CD4-positive, alpha-beta T cell (primary cell): Measurements from ENCODE around the gene HLF. TPM values are rescaled to one million over a fixed set of nuclear protein-coding genes. Genes with fewer than 3 reads are reported as not detected.

Source experiments
- ATAC-seq: fragments of 200-7000 bp; cut with Tn5 transposase; one replicate; pipeline ENCODE4 v1.10.0; 2022; ENCODE audit warnings: mild to moderate bottlenecking; ENCODE audit not compliant: poor library complexity
- CTCF ChIA-PET: fragments of 350-600 bp; sonication (Branson Sonifier 250); formaldehyde crosslinking; loops from one replicate; lab custom pipeline; 2021; ENCODE audit warnings: antibody characterized with exemption, inconsistent platforms; lab: Charles Lee
- POLR2A ChIA-PET: fragments of 350-600 bp; sonication (Branson Sonifier 250); formaldehyde crosslinking; loops from one replicate; lab custom pipeline; 2021; ENCODE audit warnings: antibody characterized with exemption, inconsistent platforms; lab: Charles Lee
- DNase-seq, 14 experiments: peaks; one replicate each; pipeline ENCODE4 v3.0.0-alpha.2; 2013 to 2020; ENCODE audit warnings: mixed read lengths in 2 of 14
- H3K27ac ChIP-seq, 2 donors: one replicate each; pipeline versions ENCODE4 v1.5.1 to v1.7.0; 2013; ENCODE audit warnings: low read length in 2 of 2, low read depth in 1 of 2, mild to moderate bottlenecking in 1 of 2
- H3K27me3 ChIP-seq, 2 experiments: 1 replicate in 1 of 2; 2 replicates in 1 of 2; pipeline versions ENCODE4 v1.6.1 to v1.7.0; 2013; ENCODE audit warnings: low read length in 2 of 2, control low read depth in 1 of 2, mild to moderate bottlenecking in 1 of 2, moderate library complexity in 1 of 2; ENCODE audit not compliant: insufficient read depth in 2 of 2, control insufficient read depth in 1 of 2
- H3K36me3 ChIP-seq: one replicate; pipeline ENCODE4 v1.6.1; 2013; ENCODE audit warnings: low read length, control low read depth; ENCODE audit not compliant: insufficient read depth
- H3K4me1 ChIP-seq: one replicate; pipeline ENCODE4 v1.6.1; 2013; ENCODE audit warnings: low read length, control low read depth; ENCODE audit not compliant: insufficient read depth
- H3K4me3 ChIP-seq: one replicate; pipeline ENCODE4 v1.5.1; 2013; ENCODE audit warnings: mild to moderate bottlenecking, low read length, moderate library complexity
- H3K9me3 ChIP-seq, 2 experiments: 1 replicate in 1 of 2; 2 replicates in 1 of 2; pipeline versions ENCODE4 v1.6.1 to v1.7.0; 2013; ENCODE audit warnings: low read length in 2 of 2, mild to moderate bottlenecking in 2 of 2, control low read depth in 1 of 2, moderate library complexity in 1 of 2; ENCODE audit not compliant: control insufficient read depth in 1 of 2, insufficient read depth in 1 of 2
- H3K27ac Mint-ChIP-seq: one replicate; pipeline ENCODE4 v1.8.0; 2020; ENCODE audit warnings: mixed read lengths
- H3K27me3 Mint-ChIP-seq: one replicate; pipeline ENCODE4 v1.8.0; 2021; ENCODE audit warnings: mixed read lengths
- H3K36me3 Mint-ChIP-seq: one replicate; pipeline ENCODE4 v1.8.0; 2021; ENCODE audit warnings: low read depth, mixed read lengths
- H3K4me1 Mint-ChIP-seq: one replicate; pipeline ENCODE4 v1.8.0; 2021; ENCODE audit warnings: low read depth, mixed read lengths
- H3K4me3 Mint-ChIP-seq: one replicate; pipeline ENCODE4 v1.8.0; 2020; ENCODE audit warnings: mild to moderate bottlenecking, mixed read lengths
- H3K9me3 Mint-ChIP-seq: one replicate; pipeline ENCODE4 v1.8.0; 2020; ENCODE audit warnings: mixed read lengths
- CTCF ChIP-seq: fragments of 200-600 bp; IDR thresholded peaks from one replicate; pipeline ENCODE4 v1.8.0; 2022; ENCODE audit warnings: antibody characterized with exemption, mild to moderate bottlenecking
- intact Hi-C, 2 experiments: fragments of 100-400 bp; cut with DNase I in 1 of 2; cut with micrococcal nuclease in 1 of 2; formaldehyde crosslinking; loops; one replicate each; pipeline versions ENCODE4 v1.15.1 to v1.9.0; 2023 to 2025; cut with DNase I, micrococcal nuclease
- total RNA-seq, 174 experiments: library from RNA in 2 of 174; stranded (reverse) in 2 of 174; gene quantifications; one replicate each; pipeline ENCODE4 v1.2.3 and lab custom pipeline; 2021 to 2026

HLF gene
- total RNA-seq, 2 experiments from 2014 or later, result 4.3 to 4.9 TPM

- ATAC-seq, result no peak
Measured at GRCh38 chr17:55345132-55345531, 80.4 kb downstream of the HLF start.

DNA sequence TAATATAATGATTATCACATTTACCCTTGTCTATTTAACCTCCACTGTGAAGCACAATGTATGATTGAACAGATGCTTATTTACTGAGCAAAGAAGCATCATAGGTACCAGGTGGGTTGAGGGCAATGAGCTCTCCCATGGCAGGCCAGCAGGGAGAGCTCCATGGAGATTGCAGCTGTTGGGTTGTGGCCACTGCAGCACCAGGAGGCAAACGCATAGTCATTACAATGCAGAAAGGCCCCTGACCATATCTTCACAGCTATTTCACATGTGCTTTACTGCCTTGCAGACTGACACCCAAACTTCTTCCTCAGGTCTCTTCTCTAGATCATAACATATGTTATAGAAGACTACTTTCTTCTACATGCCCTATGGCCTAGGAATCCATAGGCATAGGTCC is 81.9 kb downstream of the HLF start:
- Histone ChIP-seq H3K4me3 (no peak overlapping the region), H3K9me3 (no peaks in the 10 kb centered on the region), H3K27ac (no peak overlapping the region), H3K4me1 (peaks cover 31% of the 10 kb centered on the region), H3K36me3 (no peaks in the 10 kb centered on the region), H3K27me3 (no peaks in the 10 kb centered on the region)
- no peak for DNase-seq
- no peak for ATAC-seq
- H3K9me3 Mint-ChIP-seq, result no peaks in the 10 kb centered on the region
- ChIA-PET CTCF (interaction anchor here (2.0 kb wide), 1 partner anchor 10 kb away, joined by 7 read pairs; no protein-coding TSS in a partner anchor), POLR2A (no interaction called here)
- no peak for TF ChIP-seq CTCF
- peaks cover 23% of the 10 kb centered on the region for H3K4me1 Mint-ChIP-seq
- intact Hi-C loops, result no loop called here
- H3K36me3 Mint-ChIP-seq, result no peaks in the 10 kb centered on the region
- no peak overlapping the region for H3K4me3 Mint-ChIP-seq
- H3K27me3 Mint-ChIP-seq, result no peaks in the 10 kb centered on the region
- H3K27ac Mint-ChIP-seq, result no peak overlapping the region

More at GRCh38 chr17:55345132-55345531, 80.4 kb downstream of the HLF start:
- Mint-ChIP-seq H3K27me3 (peaks cover 2% of the 10 kb centered on the region), H3K4me1 (peaks cover 23% of the 10 kb centered on the region), H3K4me3 (no peak overlapping the region), H3K9me3 (no peaks in the 10 kb centered on the region), H3K27ac (no peak overlapping the region), H3K36me3 (no peaks in the 10 kb centered on the region)
- no peak for DNase-seq
- no peak for TF ChIP-seq CTCF
- Histone ChIP-seq H3K27me3 (no peaks in the 10 kb centered on the region), H3K27ac (no peak overlapping the region), H3K36me3 (no peaks in the 10 kb centered on the region), H3K9me3 (no peaks in the 10 kb centered on the region), H3K4me3 (no peak overlapping the region), H3K4me1 (peaks cover 44% of the 10 kb centered on the region)
- intact Hi-C loops, result no loop called here
- ChIA-PET POLR2A (no interaction called here), CTCF (no interaction called here)

GRCh38 chr17:55347341-55347740 is 82.6 kb downstream of the HLF start:
- H3K27me3 ChIP-seq, result no peaks in the 10 kb centered on the region
- no peak overlapping the region for H3K4me3 ChIP-seq
- Mint-ChIP-seq H3K4me1 (peaks cover 23% of the 10 kb centered on the region), H3K36me3 (no peaks in the 10 kb centered on the region), H3K9me3 (no peaks in the 10 kb centered on the region), H3K27ac (no peak overlapping the region), H3K4me3 (no peak overlapping the region), H3K27me3 (no peaks in the 10 kb centered on the region)
- H3K4me1 ChIP-seq, result peaks cover 31% of the 10 kb centered on the region
- POLR2A ChIA-PET, result no interaction called here
- TF ChIP-seq CTCF, result no peak
- no peak for DNase-seq
- CTCF ChIA-PET, result interaction anchor here (1.2 to 2.0 kb wide), 2 partner anchors 9 to 374 kb away, joined by 3 to 7 read pairs; no protein-coding TSS in a partner anchor
- H3K9me3 ChIP-seq, result no peaks in the 10 kb centered on the region
- H3K27ac ChIP-seq, result no peak overlapping the region
- H3K36me3 ChIP-seq, result no peaks in the 10 kb centered on the region
- intact Hi-C loops, result no loop called here
- no peak for ATAC-seq
